ENCODE data around the gene SRPRB. TPM values are rescaled to one million over a fixed set of nuclear protein-coding genes. Genes with fewer than 3 reads are reported as not detected.

Gene SRPRB
- total RNA-seq, 2 donors from 2014 or later: 26.2 to 80.6 TPM

DNA sequence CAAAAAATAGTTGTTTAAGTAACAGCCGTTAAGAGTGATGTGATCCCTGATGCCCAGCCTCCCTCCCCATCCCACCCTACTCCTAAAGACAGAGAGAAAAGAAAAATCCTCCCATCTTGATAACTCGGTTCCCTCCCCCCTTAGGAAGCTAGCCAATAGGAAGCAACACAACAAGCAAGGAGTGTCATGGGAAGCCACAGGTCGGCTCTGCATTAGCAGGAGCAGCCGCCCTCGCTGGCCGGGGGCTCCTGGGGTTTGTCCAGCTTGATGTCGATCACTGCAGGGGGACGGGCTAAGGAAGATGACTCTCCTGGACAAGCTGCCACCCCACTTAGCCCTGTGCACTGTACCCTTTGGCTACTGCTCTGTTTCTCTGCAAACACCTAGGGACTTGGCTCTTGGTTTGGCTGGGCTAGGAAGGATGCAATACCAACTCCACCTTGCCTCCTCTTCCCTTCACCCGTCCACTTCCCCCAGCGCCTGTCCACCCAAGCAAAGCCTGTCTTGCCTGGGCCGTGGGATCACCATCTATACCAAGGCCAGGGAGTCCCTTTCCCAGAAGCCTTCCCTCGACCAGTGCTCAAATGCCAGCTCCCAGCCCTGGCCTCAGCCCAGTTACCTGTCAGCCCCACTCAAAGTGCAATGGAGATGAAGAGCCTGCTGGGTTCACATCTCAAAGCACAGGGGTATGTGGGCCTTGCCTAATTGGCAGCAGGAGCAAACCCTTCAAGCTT, 23.1 kb downstream of the SRPRB start:
- Mint-ChIP-seq H3K27ac (no peak overlapping the region), H3K9me3 (no peaks in the 10 kb centered on the region), H3K4me3 (no peak overlapping the region), H3K4me1 (no peaks in the 10 kb centered on the region), H3K27me3 (no peaks in the 10 kb centered on the region), H3K36me3 (ENCODE audit: low read depth) (peaks cover 23% of the 10 kb centered on the region)
- no peak for ATAC-seq (replicated peaks)

DNA sequence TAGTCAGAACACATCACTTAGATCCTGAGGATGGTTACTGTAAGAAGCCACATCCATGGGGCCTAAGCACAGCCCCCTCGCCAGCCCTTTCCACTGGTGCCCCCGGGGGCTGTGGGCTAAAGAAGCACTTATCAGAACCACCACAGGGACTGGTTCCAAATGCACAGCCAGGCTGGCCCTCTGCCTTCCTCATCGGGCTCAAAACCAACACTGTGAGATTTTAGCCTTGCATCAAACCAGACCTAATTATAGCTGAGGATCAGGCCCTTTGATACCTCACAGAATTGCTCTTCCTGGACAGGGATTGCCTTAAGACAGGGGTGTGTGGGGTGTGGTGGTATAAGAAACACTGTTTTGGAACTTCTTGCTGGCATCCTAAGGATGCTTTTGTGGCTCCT, 23.7 kb downstream of the SRPRB start:
- Mint-ChIP-seq H3K27me3 (no peaks in the 10 kb centered on the region), H3K4me3 (no peak overlapping the region), H3K9me3 (no peaks in the 10 kb centered on the region), H3K4me1 (no peaks in the 10 kb centered on the region), H3K36me3 (ENCODE audit: low read depth) (peaks cover 17% of the 10 kb centered on the region), H3K27ac (no peak overlapping the region)
- ATAC-seq (replicated peaks): no peak

DNA sequence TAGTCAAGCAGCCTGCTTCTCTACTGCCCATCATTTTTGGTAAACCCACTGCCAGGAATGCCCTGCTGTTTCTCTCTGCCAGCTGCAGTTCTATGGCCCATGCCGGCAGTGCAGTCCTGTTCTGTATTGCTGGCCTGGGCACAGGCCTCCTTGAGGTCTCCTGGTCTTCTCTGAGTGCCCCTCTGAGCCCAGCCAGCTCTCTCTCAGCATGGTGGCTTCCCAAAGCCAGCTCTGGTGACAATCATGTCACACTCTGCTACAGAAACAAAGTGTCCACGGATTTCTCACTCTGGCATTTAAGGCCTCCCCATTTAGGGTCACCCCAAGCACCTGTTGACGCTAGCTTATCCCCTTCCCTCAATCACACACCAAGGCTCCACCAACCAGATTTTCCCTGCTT, 24.5 kb downstream of the SRPRB start:
- no peak for ATAC-seq (replicated peaks)
- H3K4me1 Mint-ChIP-seq: no peaks in the 10 kb centered on the region
- no peak overlapping the region for H3K27ac Mint-ChIP-seq

DNA sequence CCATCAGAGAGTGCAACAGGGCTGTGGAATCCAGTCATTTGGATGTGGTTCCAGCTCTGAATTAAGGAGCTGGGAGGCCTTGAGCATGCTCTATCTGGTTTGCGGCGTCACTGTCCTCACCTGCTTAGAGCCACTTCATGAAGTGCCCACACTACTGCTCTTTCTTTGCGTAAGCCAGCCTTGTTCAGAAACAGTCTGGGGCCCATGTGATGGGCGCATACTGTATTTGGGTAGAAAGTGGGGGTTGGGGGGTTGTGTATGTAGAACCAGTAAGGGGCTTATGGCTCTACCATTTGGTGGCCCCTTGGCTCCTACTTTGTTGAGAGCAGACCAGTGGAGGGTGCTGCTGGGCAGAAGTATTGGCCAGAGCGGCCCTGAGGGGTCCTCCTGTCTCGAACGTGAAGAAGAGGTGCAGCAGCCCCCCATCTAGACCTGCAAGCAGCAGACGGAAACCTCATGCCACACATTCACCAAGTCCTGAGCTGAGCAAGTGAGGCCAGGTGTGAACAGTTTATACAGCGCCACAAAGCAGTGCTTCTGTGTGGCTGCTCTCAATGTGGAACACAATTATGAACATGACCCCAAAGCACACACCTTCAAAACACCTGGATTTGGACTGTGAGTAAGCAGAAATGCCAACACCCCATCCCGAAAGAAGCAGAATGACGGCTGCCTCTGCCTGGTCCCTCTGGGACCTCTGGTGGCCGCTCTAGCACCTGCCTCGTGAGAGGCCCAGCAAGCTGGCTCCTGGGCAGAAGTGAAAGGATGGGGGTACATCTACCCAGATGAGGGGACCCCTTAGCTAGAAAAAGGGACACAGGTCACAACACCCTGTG, 26.6 kb downstream of the SRPRB start:
- Mint-ChIP-seq H3K9me3 (no peaks in the 10 kb centered on the region), H3K36me3 (ENCODE audit: low read depth) (no peaks in the 10 kb centered on the region), H3K27ac (no peak overlapping the region), H3K4me3 (no peak overlapping the region), H3K4me1 (no peaks in the 10 kb centered on the region), H3K27me3 (peaks cover 3% of the 10 kb centered on the region)
- ATAC-seq (replicated peaks): no peak

More for the DNA sequence above, 24.5 kb downstream of the SRPRB start:
- no peak overlapping the region for H3K4me3 Mint-ChIP-seq
- peaks cover 10% of the 10 kb centered on the region for H3K36me3 Mint-ChIP-seq (ENCODE audit: low read depth)
- H3K9me3 Mint-ChIP-seq: no peaks in the 10 kb centered on the region
- H3K27me3 Mint-ChIP-seq: no peaks in the 10 kb centered on the region

DNA sequence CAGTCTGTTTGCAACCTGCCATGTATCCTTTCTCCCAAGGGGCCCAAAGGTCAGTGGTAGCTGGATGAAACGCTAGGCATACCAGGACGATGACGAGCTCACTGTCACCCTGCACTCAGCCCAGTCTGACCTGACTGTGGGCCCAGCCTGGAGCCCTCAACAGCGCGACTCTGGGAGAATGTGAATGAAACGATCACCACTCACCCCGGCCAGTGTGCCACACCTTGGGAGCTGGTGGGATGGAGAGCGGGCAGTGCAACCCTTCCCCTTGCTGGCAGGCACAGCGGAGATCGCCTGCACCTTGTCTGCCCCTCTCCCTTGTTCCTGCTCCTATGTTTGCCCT, 27.2 kb downstream of the SRPRB start:
- Mint-ChIP-seq H3K4me3 (no peak overlapping the region), H3K9me3 (no peaks in the 10 kb centered on the region), H3K36me3 (ENCODE audit: low read depth) (no peaks in the 10 kb centered on the region), H3K4me1 (no peaks in the 10 kb centered on the region), H3K27me3 (peaks cover 3% of the 10 kb centered on the region), H3K27ac (no peak overlapping the region)
- no peak for ATAC-seq (replicated peaks)

DNA sequence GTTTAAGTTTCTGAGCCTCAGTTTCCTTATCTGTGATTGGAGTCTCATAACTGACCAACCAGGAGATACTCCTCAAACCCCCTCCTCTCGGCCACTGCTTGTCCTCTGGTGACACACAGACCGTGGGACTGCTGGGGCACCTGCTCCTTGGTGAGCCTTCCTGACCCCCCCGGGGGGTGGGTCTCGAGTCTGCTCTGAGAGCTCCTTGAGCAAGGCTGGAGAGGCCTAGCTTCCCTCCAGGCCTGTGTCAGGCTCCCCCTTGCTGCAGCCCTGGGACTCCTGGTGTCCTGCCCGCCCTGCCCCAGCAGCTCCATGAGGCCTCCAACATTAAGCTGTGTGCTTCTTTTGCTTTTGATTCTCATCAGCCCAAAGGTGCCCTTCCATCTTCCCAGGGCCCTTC, 27.7 kb downstream of the SRPRB start:
- Mint-ChIP-seq H3K27me3 (peaks cover 3% of the 10 kb centered on the region), H3K36me3 (ENCODE audit: low read depth) (no peaks in the 10 kb centered on the region), H3K4me1 (no peaks in the 10 kb centered on the region), H3K9me3 (no peaks in the 10 kb centered on the region), H3K27ac (no peak overlapping the region), H3K4me3 (no peak overlapping the region)
- no peak for ATAC-seq (replicated peaks)

DNA sequence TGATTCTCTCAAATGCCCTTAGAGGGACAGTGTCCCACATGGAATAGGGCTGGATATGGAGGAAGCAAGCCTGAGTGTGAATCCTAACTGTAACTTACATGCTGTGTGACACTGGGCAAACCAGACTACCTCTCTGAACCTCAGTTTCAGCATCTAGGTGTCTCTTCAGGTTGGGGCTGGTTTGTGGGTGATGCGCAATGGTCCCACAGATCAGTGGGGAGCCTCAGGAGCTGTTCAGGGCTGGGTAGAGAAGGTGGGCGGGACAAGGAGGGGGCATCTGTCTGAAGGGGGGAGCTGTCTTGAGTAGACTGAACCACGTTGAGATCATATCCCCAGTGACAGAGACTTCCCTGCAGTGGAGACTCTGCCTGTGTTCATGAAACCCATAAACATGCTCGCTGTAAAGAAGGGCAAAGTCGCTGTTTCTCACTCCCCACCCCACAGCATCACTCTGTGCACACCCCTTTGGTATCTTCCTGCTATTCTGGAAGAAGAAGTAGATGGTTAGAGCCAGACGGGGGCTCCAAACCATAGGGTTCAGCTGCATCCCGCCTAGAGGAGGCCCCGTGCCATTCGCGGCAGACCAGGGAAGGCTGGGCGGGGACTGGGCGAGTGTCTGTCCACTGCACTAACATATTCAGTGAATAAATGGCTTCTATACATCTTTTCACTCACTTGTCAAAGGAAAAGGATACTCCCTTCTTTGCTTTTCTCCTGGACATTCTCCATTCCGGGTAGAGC, 28.4 kb downstream of the SRPRB start:
- Mint-ChIP-seq H3K9me3 (no peaks in the 10 kb centered on the region), H3K4me3 (no peak overlapping the region), H3K27me3 (peaks cover 3% of the 10 kb centered on the region), H3K4me1 (no peaks in the 10 kb centered on the region), H3K36me3 (ENCODE audit: low read depth) (no peaks in the 10 kb centered on the region), H3K27ac (no peak overlapping the region)
- no peak for ATAC-seq (replicated peaks)

DNA sequence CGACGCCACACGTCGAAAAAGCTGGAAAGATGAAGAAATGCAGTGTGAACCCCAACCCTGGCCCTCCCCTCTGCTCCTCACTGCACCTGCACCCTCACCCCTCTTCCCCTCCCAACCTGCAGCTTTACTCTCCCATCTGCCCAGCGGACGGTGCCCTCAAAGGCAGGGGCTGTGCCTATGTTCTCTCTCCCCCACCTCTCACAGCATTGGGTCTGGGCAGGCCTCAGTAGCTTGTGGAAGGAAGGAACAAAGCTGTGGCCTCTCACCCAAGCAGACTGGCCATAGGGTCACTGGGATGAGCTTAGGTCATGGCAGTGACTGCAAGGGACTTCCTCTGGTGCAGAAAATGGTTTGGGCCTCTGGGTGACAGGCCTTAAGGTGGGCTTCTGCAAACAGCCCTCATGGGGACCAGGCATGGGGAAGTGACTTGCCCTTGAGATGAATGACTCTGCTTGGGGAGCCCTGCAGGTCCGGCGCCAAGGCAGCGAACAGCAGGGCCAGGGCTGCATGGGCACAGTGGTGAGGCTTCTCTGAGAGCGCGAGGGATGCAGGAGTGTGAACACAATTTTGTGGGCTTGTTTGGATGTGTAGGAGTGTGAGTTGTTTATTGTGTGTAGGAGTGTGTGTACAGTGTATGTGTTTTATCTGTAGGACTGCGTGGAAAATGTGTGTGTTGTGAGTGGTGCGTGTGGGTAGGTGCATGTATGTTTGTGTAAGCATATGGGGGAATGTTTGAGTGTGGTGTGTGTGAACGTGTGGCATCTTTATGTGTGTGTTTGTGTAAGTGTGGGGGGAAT, 29.2 kb downstream of the SRPRB start:
- H3K4me1 Mint-ChIP-seq: no peaks in the 10 kb centered on the region
- H3K36me3 Mint-ChIP-seq (ENCODE audit: low read depth): no peaks in the 10 kb centered on the region
- H3K4me3 Mint-ChIP-seq: no peak overlapping the region
- no peaks in the 10 kb centered on the region for H3K9me3 Mint-ChIP-seq
- peaks cover 3% of the 10 kb centered on the region for H3K27me3 Mint-ChIP-seq
- H3K27ac Mint-ChIP-seq: no peak overlapping the region
- no peak for ATAC-seq (replicated peaks)

DNA sequence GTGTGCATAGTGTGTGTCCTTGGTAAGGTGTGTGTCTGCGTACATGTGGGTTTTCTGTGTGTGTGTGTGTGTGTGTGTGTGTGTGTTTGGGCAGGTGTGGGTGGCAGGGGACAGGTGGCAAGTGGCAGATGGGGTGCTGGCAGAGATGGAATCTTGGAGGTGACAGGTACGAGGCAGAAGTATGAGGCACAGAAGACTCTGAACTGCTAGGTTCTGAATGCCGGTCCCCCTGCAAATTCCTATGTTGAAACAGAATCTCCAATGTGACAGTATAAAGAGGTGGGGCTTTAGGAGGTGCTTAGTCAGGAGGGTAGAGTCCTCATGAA, 29.8 kb downstream of the SRPRB start:
- no peaks in the 10 kb centered on the region for H3K36me3 Mint-ChIP-seq (ENCODE audit: low read depth)
- H3K4me1 Mint-ChIP-seq: no peaks in the 10 kb centered on the region
- no peak for ATAC-seq (replicated peaks)

DNA sequence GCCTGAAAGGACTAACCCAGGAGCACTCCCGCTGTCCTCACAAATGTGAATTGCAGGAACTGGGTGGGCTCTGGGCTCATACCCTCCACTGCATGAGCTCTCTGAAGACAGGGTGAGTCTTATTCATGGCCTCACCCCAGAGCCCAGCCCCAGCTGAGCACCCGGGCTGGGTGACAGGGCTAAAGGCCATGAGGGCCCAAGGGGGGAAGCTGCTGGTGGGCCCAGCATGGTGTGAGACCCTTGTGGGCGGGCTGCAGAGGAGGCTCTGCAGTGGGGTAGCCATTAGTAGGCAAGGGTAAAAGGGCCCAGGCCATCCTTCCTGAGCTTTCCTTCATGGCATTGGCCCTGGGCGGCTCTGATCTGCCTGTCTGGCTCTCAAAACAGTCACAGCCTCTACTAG, 30.3 kb downstream of the SRPRB start:
- H3K36me3 Mint-ChIP-seq (ENCODE audit: low read depth): no peaks in the 10 kb centered on the region
- no peak for ATAC-seq (replicated peaks)
- no peaks in the 10 kb centered on the region for H3K9me3 Mint-ChIP-seq
- no peak overlapping the region for H3K27ac Mint-ChIP-seq
- no peaks in the 10 kb centered on the region for H3K4me1 Mint-ChIP-seq
- no peak overlapping the region for H3K4me3 Mint-ChIP-seq
- peaks cover 3% of the 10 kb centered on the region for H3K27me3 Mint-ChIP-seq

More for the DNA sequence above, 29.8 kb downstream of the SRPRB start:
- Mint-ChIP-seq H3K27me3 (peaks cover 3% of the 10 kb centered on the region), H3K9me3 (no peaks in the 10 kb centered on the region), H3K4me3 (no peak overlapping the region), H3K27ac (no peak overlapping the region)

DNA sequence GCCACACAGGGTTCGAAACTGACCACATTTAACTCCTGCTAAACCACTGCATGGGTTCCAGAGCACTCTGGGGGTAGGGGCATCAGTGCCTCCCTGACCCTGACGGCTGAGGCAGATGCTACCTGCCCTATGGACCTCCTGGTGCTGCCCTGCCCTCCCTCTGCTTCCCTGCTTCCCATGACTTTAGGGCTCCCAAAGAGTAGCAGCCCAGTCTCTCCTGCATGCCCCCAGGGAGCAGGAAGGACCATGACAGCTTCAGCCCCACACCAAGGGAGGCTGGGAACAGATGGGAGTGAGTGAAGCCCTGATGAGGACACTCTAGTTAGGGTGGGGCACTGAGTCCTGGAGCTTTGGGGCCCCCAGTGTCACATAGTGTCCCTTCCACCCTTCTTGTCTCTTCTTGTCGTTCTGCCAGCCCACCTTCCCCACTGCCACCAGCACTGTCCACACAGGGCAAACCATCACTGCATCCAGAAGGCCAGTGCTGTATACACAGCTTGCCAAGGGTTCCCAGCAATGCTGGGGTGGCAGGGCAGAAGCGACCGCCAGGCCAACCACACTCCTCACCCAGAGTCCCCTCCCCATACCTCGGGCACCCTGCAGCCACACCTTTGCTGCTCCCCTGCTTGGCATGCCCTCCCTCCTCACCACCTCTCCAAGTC, 31.0 kb downstream of the SRPRB start:
- H3K4me1 Mint-ChIP-seq: no peaks in the 10 kb centered on the region
- no peak overlapping the region for H3K27ac Mint-ChIP-seq
- H3K27me3 Mint-ChIP-seq: peaks cover 3% of the 10 kb centered on the region
- no peaks in the 10 kb centered on the region for H3K9me3 Mint-ChIP-seq
- H3K36me3 Mint-ChIP-seq (ENCODE audit: low read depth): no peaks in the 10 kb centered on the region
- ATAC-seq (replicated peaks): no peak
- no peak overlapping the region for H3K4me3 Mint-ChIP-seq

DNA sequence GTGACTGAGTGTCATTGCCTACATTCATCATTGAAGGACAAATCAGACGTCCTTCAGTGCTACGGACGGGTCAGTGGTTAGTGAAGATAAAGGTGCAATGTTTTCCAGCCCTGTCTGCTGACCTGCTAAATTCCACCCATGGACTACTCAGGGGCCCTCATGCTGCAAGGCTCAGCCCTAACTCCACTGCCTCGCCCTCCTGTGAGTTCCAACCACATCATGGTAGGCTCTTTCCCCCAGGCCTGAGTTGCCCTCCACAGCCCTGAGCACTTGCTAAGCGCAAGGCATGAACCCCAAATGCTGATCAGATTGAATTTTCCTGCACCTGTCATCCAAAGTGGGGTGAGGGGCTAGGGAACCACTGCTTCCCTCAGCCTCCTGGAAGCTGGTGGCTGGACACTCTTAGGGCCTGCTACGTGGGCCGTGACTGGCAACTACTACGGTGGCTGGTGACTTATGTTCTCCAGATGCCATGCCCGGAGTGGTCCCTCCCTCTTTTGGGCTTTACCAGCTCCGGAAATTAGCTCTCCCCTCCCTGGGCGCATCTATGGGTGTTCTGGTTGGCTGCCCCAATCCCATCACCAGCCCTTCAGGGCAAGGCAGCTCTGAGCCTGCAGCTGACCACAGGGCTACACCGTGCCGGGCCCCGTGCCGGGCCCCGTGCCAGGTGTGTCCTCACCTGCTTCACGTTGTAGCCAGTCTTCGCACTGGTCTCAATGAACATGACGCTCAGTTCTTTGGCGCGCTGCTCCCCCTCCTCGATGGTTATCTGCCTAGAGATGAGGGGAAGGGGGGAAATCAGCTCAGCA, 32.1 kb downstream of the SRPRB start:
- no peak overlapping the region for H3K4me3 Mint-ChIP-seq
- ATAC-seq (replicated peaks): no peak

DNA sequence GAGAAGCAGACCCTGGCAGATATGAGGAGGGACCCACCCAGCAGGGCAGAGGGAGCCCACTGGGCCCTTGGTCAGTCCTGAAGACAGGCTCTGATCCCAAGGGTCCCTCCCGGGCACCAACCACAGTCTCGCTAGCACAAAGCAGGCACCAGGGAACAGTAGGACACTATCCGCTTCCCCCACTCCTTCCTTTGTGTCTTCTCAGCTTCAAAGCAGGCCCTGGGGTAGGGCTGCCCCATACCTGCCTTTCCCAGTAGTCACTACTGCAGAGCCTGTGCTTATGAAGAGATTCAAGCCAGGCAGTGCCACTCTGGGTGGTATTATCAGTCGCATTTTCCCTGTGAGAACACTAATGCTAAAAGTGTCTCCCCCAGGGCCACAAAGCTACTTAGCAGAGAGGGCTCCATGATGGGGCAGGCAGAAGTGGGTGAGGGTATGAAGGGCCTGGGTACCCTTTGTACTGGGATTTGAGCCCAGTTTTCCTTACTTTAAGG, 32.7 kb downstream of the SRPRB start:
- Mint-ChIP-seq H3K27ac (no peak overlapping the region), H3K9me3 (no peaks in the 10 kb centered on the region)

More for the DNA sequence above, 32.1 kb downstream of the SRPRB start:
- no peak overlapping the region for H3K27ac Mint-ChIP-seq
- peaks cover 3% of the 10 kb centered on the region for H3K27me3 Mint-ChIP-seq
- no peaks in the 10 kb centered on the region for H3K9me3 Mint-ChIP-seq
- H3K4me1 Mint-ChIP-seq: no peaks in the 10 kb centered on the region
- H3K36me3 Mint-ChIP-seq (ENCODE audit: low read depth): no peaks in the 10 kb centered on the region

More for the DNA sequence above, 32.7 kb downstream of the SRPRB start:
- ATAC-seq (replicated peaks): no peak
- H3K27me3 Mint-ChIP-seq: peaks cover 3% of the 10 kb centered on the region
- no peak overlapping the region for H3K4me3 Mint-ChIP-seq
- no peaks in the 10 kb centered on the region for H3K4me1 Mint-ChIP-seq
- no peaks in the 10 kb centered on the region for H3K36me3 Mint-ChIP-seq (ENCODE audit: low read depth)

Data from activated T-helper 17 cell treated with anti-CD3 and anti-CD28 coated beads, Interleukin-2, amount 50 U/mL, for 72 hours (primary cell).